HepG2 (cell line): ENCODE data around the gene SNF8. TPM values are rescaled to one million over a fixed set of nuclear protein-coding genes. Genes with fewer than 3 reads are reported as not detected.

Experiments
- ATAC-seq: fragments of 200-7000 bp; cut with Tn5 transposase; 3 replicates; pipeline ENCODE4 v1.9.1; 2020; ENCODE audit warnings: mild to moderate bottlenecking, moderate library complexity
- BruUV-seq: library from RNA; stranded (reverse); fragments of 400-500 nt; replicated peaks from 2 replicates; lab custom pipeline; 2021; lab: Mats Ljungman, UMichigan
- CTCF ChIA-PET: fragments of 300-600 bp; formaldehyde crosslinking; extraction: SDS; loops from one replicate; lab custom pipeline; 2021; ENCODE audit warnings: low total read pairs, inconsistent platforms, low intra/inter-chr PET ratio; lab: Yijun Ruan, JAX
- POLR2A ChIA-PET: fragments of 350-600 bp; sonication (Branson Sonifier 250); formaldehyde crosslinking; loops from one replicate; lab custom pipeline; 2020; ENCODE audit warnings: antibody characterized with exemption, inconsistent platforms; lab: Yijun Ruan, JAX
- DNase-seq: peaks from one replicate; pipeline ENCODE4 v3.0.0-alpha.2; 2015; ENCODE audit warnings: low spot score
- FAIRE-seq: peaks from 3 replicates; lab custom pipeline; 2011; peaks lifted over from hg19 to GRCh38; lab: Jason Lieb, UNC
- H2AFZ ChIP-seq: one replicate; pipeline ENCODE4 v1.6.1; 2011; ENCODE audit warnings: low read length, inconsistent platforms
- H3K27ac ChIP-seq: fragments of 300-600 bp; 3 replicates; pipeline ENCODE4 v1.8.0; 2011; ENCODE audit warnings: mixed run types, mild to moderate bottlenecking, mixed read lengths, low read length, inconsistent platforms; ENCODE audit not compliant: insufficient read depth; ENCODE audit errors: extremely low read length
- H3K27me3 ChIP-seq, 2 experiments: fragments of 200-600 bp in 1 of 2; 2 replicates in 1 of 2; 3 replicates in 1 of 2; pipeline versions ENCODE4 v1.6.0 to v1.8.0; 2011; ENCODE audit warnings: low read length in 2 of 2, mild to moderate bottlenecking in 2 of 2, moderate library complexity in 2 of 2, inconsistent platforms in 1 of 2; ENCODE audit not compliant: insufficient read depth in 2 of 2, control insufficient read depth in 1 of 2
- H3K36me3 ChIP-seq, 2 experiments: fragments of 200-600 bp in 1 of 2; replicated peaks in 1 of 2; 2 replicates in 1 of 2; 3 replicates in 1 of 2; pipeline versions ENCODE4 v1.5.1 to v1.8.0; 2011; ENCODE audit warnings: low read length in 2 of 2, inconsistent platforms in 1 of 2; ENCODE audit not compliant: insufficient read depth in 2 of 2, control insufficient read depth in 1 of 2
- H3K4me1 ChIP-seq: 2 replicates; pipeline ENCODE4 v1.5.1; 2012; ENCODE audit warnings: low read length, inconsistent platforms; ENCODE audit not compliant: insufficient read depth
- H3K4me2 ChIP-seq: 2 replicates; pipeline ENCODE4 v1.6.0; 2011; ENCODE audit warnings: low read depth, low read length, inconsistent platforms
- H3K4me3 ChIP-seq, 3 experiments: fragments of 200-600 bp in 1 of 3; sonication (generic), shearing (Covaris generic) in 1 of 3; replicated peaks in 1 of 3; 2 replicates each; pipeline ENCODE4 v1.5.1; 2011 to 2016; ENCODE audit warnings: low read length in 3 of 3, inconsistent platforms in 2 of 3, low read depth in 2 of 3, mild to moderate bottlenecking in 2 of 3, control low read depth in 1 of 3, mixed read lengths in 1 of 3; ENCODE audit not compliant: insufficient read depth in 1 of 3
- H3K79me2 ChIP-seq: one replicate; pipeline ENCODE4 v1.6.1; 2011; ENCODE audit warnings: low read length, inconsistent platforms; ENCODE audit not compliant: insufficient read depth
- H3K9ac ChIP-seq: 2 replicates; pipeline ENCODE4 v1.6.0; 2011; ENCODE audit warnings: mild to moderate bottlenecking, low read depth, low read length, inconsistent platforms; ENCODE audit not compliant: insufficient read depth
- H3K9me3 ChIP-seq: 2 replicates; pipeline ENCODE4 v1.5.1; 2012; ENCODE audit warnings: mild to moderate bottlenecking, low read length
- H4K20me1 ChIP-seq: 2 replicates; pipeline ENCODE4 v1.6.0; 2011; ENCODE audit warnings: inconsistent platforms, mild to moderate bottlenecking, low read length, moderate library complexity; ENCODE audit not compliant: insufficient read depth
- CEBPB ChIP-seq: IDR thresholded peaks from 2 replicates; pipeline ENCODE4 v1.6.1; 2011; ENCODE audit warnings: low read depth, low read length, improper control_type of control experiment, borderline replicate concordance
- EEA1 ChIP-seq: sonication (generic); formaldehyde crosslinking; IDR thresholded peaks from 2 replicates; pipeline ENCODE4 v1.5.1; 2020; ENCODE audit warnings: mild to moderate bottlenecking, missing genetic modification reagents, borderline replicate concordance
- RBFOX2 ChIP-seq: fragments of 200-400 bp; formaldehyde crosslinking; IDR thresholded peaks from 2 replicates; pipeline ENCODE4 v1.6.1; 2017; ENCODE audit warnings: low read depth, mild to moderate bottlenecking, low read length
- ZBTB46 ChIP-seq: sonication (generic); formaldehyde crosslinking; IDR thresholded peaks from 2 replicates; pipeline ENCODE4 v1.4.0; 2020; ENCODE audit warnings: mild to moderate bottlenecking, missing genetic modification reagents, borderline replicate concordance
- WGBS: methylation state at CpG from one replicate; pipeline ENCODE4 v1.1.6; 2017; ENCODE audit warnings: low lambda C conversion rate; 5-methylcytosine and 5-hydroxymethylcytosine counted together
- in situ Hi-C: cut with HindIII; loops from 2 replicates; pipeline ENCODE4 v1.10.0; 2017; ENCODE audit warnings: low pct_unique_long_range_greater_than_20kb; ENCODE audit not compliant: extremely low pct_ligation_motif_present
- intact Hi-C: fragments of 100-400 bp; cut with micrococcal nuclease; formaldehyde crosslinking; loops from one replicate; pipeline ENCODE4 v1.10.0; 2022; ENCODE audit not compliant: unreplicated experiment
- polyA plus RNA-seq, 8 experiments: library from polyadenylated mRNA; depleted of rRNA in 3 of 8; stranded (reverse) in 7 of 8; unstranded in 1 of 8; fragments of >200 nt; fragmentation: Illumina TruSeq in 4 of 8; extraction: Trizol in 4 of 8; gene quantifications; 2 replicates each; pipeline versions ENCODE4 v1.2.1 to v1.2.3, GENCODE V29; 2011 to 2016; ENCODE audit warnings: low read depth in 4 of 8, missing spikeins in 1 of 8, mixed read lengths in 1 of 8; ENCODE audit not compliant: insufficient read depth in 1 of 8
- total RNA-seq, 5 experiments: library from RNA; depleted of rRNA; stranded (reverse); fragments of >200 nt; fragmentation: Illumina TruSeq; extraction: Trizol; gene quantifications; 2 replicates each; pipeline ENCODE4 v1.2.3, GENCODE V29; 2016; ENCODE audit warnings: low read depth in 1 of 5

Gene SNF8
- total and polyA plus RNA-seq, 2 of the 13 experiments (the other 11 are each of a cell fraction or from before 2014, with no cell fraction given) = 114 to 153 TPM

GRCh38 chr17:48925251-48925990 is 19.2 kb downstream of the SNF8 start:
- Histone ChIP-seq H3K9ac (no peak overlapping the region), H3K27me3 (no peaks in the 10 kb centered on the region), H4K20me1 (no peaks in the 10 kb centered on the region), H3K9me3 (no peaks in the 10 kb centered on the region), H3K27ac (no peak overlapping the region), H3K4me3 (no peak overlapping the region), H2AFZ (no peak overlapping the region), H3K79me2 (no peaks in the 10 kb centered on the region), H3K4me2 (no peak overlapping the region), H3K4me1 (peaks cover 10% of the 10 kb centered on the region), H3K36me3 (peaks cover 48 to 89% of the 10 kb centered on the region in 2 experiments)
- no TSS peak for BruUV-seq
- in situ Hi-C loops = no loop called here
- TF ChIP-seq RBFOX2 (0 out of 2 replicates have a peak, but pooled peaks have one; percentile 14), EEA1 (CRISPR knock-in tag) (no peak)
- ATAC-seq (no peak), FAIRE-seq (no peak), DNase-seq (no peak)
- ChIA-PET POLR2A (no interaction called here), CTCF (no interaction called here)
- intact Hi-C loops = no loop called here
- 96% methylated on average over 4 of the region's 4 CpGs for WGBS

GRCh38 chr17:48915459-48916282 is 29.0 kb downstream of the SNF8 start:
- no TSS peak for BruUV-seq
- H3K36me3 ChIP-seq = peaks cover 53 to 93% of the 10 kb centered on the region in 2 experiments
- no peak overlapping the region for H2AFZ ChIP-seq
- H3K79me2 ChIP-seq = peaks cover 49% of the 10 kb centered on the region
- in situ Hi-C loops = no loop called here
- TF ChIP-seq ZBTB46 (CRISPR knock-in tag) = no peak
- TF ChIP-seq CEBPB = 0 out of 2 replicates have a peak, but pooled peaks have one; percentile 30
- TF ChIP-seq, all 625 proteins: peak for 1
- Histone ChIP-seq H4K20me1 (peaks cover 24% of the 10 kb centered on the region), H3K4me2 (no peak overlapping the region), H3K27me3 (no peaks in the 10 kb centered on the region), H3K27ac (no peak overlapping the region), H3K4me1 (peaks cover 25% of the 10 kb centered on the region), H3K4me3 (no peak overlapping the region), H3K9me3 (no peaks in the 10 kb centered on the region), H3K9ac (no peak overlapping the region)
- CTCF ChIA-PET = no interaction called here
- intact Hi-C loops = no loop called here
- 76% methylated on average over 5 of the region's 5 CpGs for WGBS
- no peak for FAIRE-seq
- POLR2A ChIA-PET = interaction anchor here (0.6 to 1.0 kb wide), 3 partner anchors 12 to 81 kb away, joined by 3 to 4 read pairs (median 4); partner anchors contain the start of gene ATP5MC1
- DNase-seq = no peak
- ATAC-seq = peak; percentile 51
